Thoracic aorta (tissue), 2 donors: ENCODE measurements around the gene GPC5. TPM values are rescaled to one million over a fixed set of nuclear protein-coding genes. Genes with fewer than 3 reads are reported as not detected.

ENCODE experiments used
- ATAC-seq: fragments of 150-250 bp; one replicate; pipeline ENCODE4 v1.8.0; 2017; ENCODE audit warnings: low read depth; ENCODE audit not compliant: insufficient number of reproducible peaks, low FRiP score
- DNase-seq: peaks from one replicate; pipeline ENCODE4 v3.0.0-alpha.2; 2020; ENCODE audit warnings: low spot score
- H3K27ac ChIP-seq, 2 donors: fragments of 200-600 bp; sonication (generic); 1 replicate in 1 of 2; 2 replicates in 1 of 2; pipeline ENCODE4 v1.5.1; 2016; ENCODE audit warnings: mild to moderate bottlenecking in 2 of 2, moderate library complexity in 2 of 2
- H3K27me3 ChIP-seq: fragments of 200-600 bp; sonication (generic); replicated peaks from 2 replicates; pipeline ENCODE4 v1.6.0; 2016; ENCODE audit warnings: mild to moderate bottlenecking; ENCODE audit not compliant: insufficient read depth
- H3K36me3 ChIP-seq: fragments of 200-600 bp; sonication (generic); one replicate; pipeline ENCODE4 v1.5.1; 2016
- H3K4me1 ChIP-seq, 2 donors: fragments of 200-600 bp; sonication (generic); 1 replicate in 1 of 2; 2 replicates in 1 of 2; pipeline versions ENCODE4 v1.5.1 to v1.6.0; 2016; ENCODE audit warnings: low read depth in 2 of 2, mild to moderate bottlenecking in 1 of 2; ENCODE audit not compliant: control insufficient read depth in 1 of 2
- H3K4me3 ChIP-seq: fragments of 200-600 bp; sonication (generic); 2 replicates; pipeline ENCODE4 v1.5.1; 2016; ENCODE audit warnings: mild to moderate bottlenecking
- H3K9me3 ChIP-seq: fragments of 200-600 bp; sonication (generic); 2 replicates; pipeline ENCODE4 v1.5.1; 2016
- CTCF ChIP-seq: fragments of 200-600 bp; sonication (generic); IDR thresholded peaks from one replicate; pipeline ENCODE4 v1.5.1; 2019; ENCODE audit warnings: antibody characterized with exemption
- total RNA-seq, 2 donors: library from RNA; depleted of rRNA; stranded (reverse); fragments of >200 nt; gene quantifications; one replicate each; pipeline versions ENCODE4 v1.1.0 to v1.2.3, GENCODE V29; 2016

Gene GPC5
- total RNA-seq, 2 donors from 2014 or later: 3.3 TPM; not detected in 1

- ATAC-seq (no peak), DNase-seq (no peak)
- Histone ChIP-seq H3K27me3 (no peaks in the 10 kb centered on the region), H3K27ac (no peak overlapping the region), H3K4me3 (no peak overlapping the region), H3K36me3 (no peaks in the 10 kb centered on the region), H3K9me3 (no peaks in the 10 kb centered on the region), H3K4me1 (no peaks in the 10 kb centered on the region)
- TF ChIP-seq CTCF: no peak
Observed at GRCh38 chr13:92768602-92769001, 1370.2 kb downstream of the GPC5 start.

- Histone ChIP-seq H3K9me3 (no peaks in the 10 kb centered on the region), H3K4me1 (no peaks in the 10 kb centered on the region), H3K27ac (no peak overlapping the region), H3K36me3 (no peaks in the 10 kb centered on the region), H3K27me3 (no peaks in the 10 kb centered on the region), H3K4me3 (no peak overlapping the region)
- ATAC-seq (no peak), DNase-seq (no peak)
- TF ChIP-seq CTCF: no peak
Observed at GRCh38 chr13:92769046-92769445, 1370.6 kb downstream of the GPC5 start.

GRCh38 chr13:92775658-92776057, 1377.2 kb downstream of the GPC5 start:
- Histone ChIP-seq H3K4me1 (no peaks in the 10 kb centered on the region), H3K27me3 (no peaks in the 10 kb centered on the region), H3K4me3 (no peak overlapping the region), H3K27ac (no peak overlapping the region), H3K9me3 (no peaks in the 10 kb centered on the region), H3K36me3 (no peaks in the 10 kb centered on the region)
- ATAC-seq (no peak), DNase-seq (no peak)
- TF ChIP-seq CTCF: no peak

GRCh38 chr13:92781965-92782690, 1383.7 kb downstream of the GPC5 start:
- ATAC-seq (no peak), DNase-seq (no peak)
- Histone ChIP-seq H3K4me1 (no peaks in the 10 kb centered on the region), H3K4me3 (no peak overlapping the region), H3K27me3 (no peaks in the 10 kb centered on the region), H3K36me3 (no peaks in the 10 kb centered on the region), H3K27ac (no peak overlapping the region), H3K9me3 (no peaks in the 10 kb centered on the region)
- TF ChIP-seq CTCF: no peak

GRCh38 chr13:92802776-92803175, 1404.4 kb downstream of the GPC5 start:
- Histone ChIP-seq H3K9me3 (no peaks in the 10 kb centered on the region), H3K4me1 (peaks cover 29 to 52% of the 10 kb centered on the region in 2 donors), H3K27me3 (no peaks in the 10 kb centered on the region), H3K36me3 (no peaks in the 10 kb centered on the region), H3K27ac (no peak overlapping the region), H3K4me3 (no peak overlapping the region)
- no peak for ATAC-seq
- TF ChIP-seq CTCF: no peak
- no peak for DNase-seq
